ENCODE measurements around the gene PRKG1.
"Not testable (repeated sequence)": the region's sequence is repeated elsewhere in the genome, so short reads cannot be mapped to it uniquely, and the experiment has no call there.

The PRKG1 gene

DNA sequence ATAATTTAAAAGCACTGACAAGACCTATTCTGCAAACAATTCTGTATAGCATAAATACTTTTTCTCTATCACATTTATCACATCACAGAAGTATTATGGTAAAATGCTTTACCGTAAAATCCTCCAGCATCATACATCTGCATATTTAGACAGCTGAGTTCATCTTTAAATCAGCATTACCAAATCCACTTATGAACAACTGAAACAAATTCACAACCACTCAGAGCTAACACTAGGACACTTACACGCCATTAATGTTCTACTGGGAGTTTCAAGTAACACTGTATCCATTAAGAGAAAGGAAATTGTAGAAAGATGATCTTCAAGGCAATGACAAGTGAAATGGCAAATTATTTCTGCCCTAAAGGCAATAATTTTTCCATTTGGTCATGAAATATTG is 1134.1 kb downstream of the PRKG1 start:
- DNase-seq, result no peak

DNA sequence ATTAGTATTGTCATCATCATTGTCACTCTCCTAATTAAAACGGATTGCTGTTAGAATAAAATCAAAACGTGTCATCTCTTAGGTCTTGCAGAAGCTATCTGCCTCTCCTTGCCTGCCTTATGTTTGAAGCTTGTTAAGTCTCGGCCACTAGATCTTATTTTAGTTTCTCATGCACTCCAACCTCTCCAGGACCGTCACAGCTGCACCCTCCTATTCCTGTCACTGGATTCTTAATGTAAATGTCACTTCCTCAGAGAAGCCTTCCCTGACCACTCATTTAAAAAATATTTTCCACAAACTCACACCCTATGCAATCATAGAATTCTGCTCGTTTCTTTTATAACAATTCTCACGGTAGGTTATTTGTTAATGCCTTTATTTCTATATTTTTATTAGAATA is 1135.9 kb downstream of the PRKG1 start:
- DNase-seq, result no peak

DNA sequence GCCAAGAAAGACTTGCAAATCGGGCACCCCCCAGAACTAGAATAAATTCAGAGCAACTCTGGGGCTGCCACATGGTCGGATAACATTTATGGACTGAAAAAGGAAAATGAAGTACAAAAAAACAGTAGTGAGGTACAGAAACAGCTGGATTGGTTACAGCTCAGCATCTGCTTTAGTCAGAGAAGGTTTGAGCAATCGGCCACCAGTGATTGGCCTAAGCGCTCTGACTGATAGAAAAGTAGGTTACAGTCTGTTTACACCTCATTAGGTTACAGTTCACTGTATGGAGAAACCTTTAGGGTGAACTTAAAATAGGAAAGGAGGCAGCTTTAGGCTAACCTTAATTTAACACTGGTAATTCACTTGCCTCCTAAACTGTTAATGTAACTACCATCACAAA is 1137.8 kb downstream of the PRKG1 start:
- DNase-seq, result no peak

DNA sequence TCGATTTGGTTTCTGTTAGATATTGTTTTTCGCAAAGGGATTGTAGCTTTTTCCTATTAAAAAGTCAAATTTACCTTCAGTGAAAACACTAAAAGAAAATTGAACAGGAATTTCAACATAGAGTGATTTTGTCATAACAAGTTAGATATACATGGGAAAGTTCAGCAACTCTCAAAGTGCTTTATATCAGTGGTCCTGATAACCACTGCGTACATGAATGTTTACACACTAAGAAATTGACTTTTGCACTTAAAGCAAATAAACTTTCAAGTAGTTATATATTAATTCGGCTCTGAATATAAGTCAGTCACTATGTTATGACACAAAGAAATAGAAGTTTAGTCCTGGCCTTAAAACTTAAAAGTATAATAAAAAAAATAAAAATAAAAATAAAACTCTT is 1138.5 kb downstream of the PRKG1 start:
- DNase-seq, result no peak

DNA sequence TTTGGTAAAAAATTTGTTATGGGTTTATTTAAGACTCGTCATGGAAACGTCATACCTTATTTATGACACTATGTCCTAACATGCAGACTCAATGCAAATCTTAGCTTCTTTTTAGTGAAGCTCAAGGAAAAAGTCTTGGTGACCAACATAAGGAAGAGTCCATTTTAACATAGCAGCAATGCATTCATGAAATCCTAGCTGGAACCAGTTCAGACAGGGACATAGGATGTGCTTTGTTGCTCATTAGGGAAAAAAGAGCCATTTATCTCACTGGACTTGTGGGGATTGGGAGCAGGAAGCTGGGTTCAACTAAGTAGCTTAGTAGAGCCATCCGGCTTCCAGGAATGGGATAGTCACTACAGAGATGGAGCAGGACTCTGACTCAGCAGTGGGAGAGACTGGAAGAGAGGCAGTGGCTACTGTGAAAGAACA is 1139.0 kb downstream of the PRKG1 start:
- no peak for DNase-seq

DNA sequence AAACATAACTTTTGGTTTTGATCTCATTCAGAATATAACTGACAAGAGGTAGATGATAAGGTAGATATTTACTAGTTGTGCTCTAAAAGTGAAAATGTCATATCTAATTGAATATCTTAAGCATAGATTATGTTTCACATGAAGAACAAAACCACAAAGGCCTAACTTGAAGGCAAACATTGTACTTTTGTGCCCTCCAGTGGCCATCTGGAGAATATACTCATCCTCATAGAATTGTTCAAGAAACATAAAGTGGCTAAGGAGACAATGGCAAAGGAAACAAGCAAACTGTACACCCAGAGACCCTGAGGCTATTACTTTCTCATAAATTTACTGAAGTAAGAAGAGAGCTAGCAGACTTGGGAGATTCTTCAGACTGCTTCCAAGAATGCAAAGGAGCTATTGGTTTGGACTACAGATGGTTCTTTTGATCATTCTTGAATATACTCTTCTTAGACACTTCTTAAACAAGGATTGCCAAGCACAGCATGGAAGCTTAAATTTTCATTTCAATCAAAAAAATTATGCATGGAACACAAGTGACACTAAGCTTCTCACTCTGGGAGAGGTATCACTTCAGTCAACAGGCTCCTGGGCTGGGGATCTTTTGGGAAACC is 1141.6 kb downstream of the PRKG1 start:
- DNase-seq, result peak; percentile 42

DNA sequence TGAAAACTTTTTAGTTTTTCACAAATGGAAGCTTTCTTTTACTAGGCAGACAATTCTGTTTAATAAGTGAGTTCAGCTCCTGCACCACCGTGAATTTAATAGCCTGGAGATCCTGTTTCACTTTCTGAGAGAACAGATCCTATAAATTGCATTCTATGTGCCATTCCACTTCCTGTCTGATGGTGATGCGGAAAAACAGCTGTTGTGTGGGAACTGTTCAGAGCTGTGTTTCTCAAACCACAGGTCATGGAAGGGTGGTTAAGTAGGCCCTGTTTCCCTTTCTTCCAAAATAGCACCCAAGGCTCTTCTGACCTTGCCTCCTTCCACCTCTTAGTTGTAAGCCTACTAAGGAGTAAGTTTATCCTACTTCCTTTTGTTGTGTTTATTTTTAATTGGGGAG is 1142.6 kb downstream of the PRKG1 start:
- no peak for DNase-seq

DNA sequence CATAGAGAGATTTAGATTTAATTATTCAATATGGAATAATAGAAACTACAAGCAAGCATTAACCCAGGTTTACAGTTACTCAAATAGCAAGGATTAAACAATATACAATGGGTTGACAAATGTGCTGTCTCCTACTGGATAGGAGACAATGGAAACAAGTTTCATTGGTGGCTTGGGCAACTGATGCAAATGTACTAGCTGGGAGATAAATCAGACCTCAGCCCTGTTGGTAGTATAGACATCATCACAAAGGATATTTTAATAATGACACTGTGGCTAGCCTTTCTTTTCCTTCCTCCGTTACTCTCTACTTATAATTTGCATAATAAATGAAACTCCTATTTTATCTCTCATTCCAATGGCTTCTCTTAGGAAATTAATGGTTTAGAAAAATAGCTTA is 1143.2 kb downstream of the PRKG1 start:
- no peak for DNase-seq

DNA sequence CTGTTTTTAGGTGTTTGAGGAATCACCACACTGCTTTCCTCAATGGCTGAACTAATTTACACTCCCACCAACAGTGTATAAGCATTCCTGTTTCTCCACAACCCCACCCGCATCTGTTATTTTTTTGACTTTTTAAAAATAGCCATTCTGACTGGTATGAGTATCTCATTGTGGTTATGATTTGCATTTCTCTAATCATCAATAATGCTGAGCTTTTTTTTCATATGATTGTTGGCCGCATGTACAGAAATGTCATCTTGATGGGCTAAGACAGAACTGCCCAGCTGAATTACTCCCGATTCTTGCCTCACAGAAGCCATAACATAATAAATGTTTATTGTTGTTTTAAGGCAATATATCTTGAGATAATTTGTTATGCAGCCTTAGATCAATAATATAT is 1146.7 kb downstream of the PRKG1 start:
- no peak for DNase-seq

DNA sequence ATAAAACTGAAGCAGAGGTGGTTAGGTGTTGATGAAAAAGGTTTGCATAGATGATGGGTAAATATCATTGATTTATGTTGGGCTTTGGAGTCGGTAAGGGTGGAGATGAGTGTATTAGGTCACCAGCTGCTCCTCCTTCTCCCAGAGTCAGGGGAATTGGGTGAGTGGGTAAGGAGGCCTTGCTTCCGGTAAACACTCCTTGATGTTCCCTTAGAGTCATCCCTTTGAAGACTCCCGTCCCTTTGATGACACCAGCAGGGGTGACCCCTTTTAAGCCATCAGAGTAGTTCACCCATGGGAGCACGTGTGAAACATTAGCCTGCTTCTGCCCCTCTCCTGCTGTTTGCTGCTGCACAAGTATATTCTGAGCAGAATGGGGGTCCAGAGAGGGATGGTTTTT is 1147.6 kb downstream of the PRKG1 start:
- DNase-seq, result no peak

DNA sequence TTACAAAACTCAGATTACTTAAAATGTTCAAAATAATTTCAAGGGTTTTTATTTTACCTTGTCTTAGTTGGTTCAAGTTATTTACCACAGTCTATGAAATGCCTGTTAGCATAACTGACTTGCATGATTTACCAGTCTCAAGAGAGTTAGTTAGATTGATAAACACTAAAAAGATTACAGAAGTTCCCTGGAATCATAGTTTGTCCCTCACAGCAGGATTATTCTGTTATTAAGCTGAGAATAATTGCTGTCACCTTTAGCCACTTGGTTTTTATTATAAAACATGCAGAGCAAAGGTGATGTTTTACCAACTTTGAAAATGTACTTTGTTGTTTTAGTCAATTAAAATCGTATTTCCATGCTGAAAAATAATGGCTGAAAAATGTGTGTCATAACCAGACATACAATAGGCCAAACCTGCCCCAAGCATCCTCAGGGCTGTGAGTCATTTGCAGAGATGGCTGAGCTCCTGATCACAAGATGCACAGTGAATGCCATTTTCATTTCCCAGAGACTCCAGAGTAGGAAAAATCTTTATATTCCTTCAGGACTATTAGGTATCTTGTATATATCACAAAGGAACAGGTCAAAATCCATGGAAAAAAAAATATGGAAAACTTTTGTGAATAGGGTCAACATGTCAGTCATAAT is 1152.0 kb downstream of the PRKG1 start:
- DNase-seq, result peak; percentile 12

DNA sequence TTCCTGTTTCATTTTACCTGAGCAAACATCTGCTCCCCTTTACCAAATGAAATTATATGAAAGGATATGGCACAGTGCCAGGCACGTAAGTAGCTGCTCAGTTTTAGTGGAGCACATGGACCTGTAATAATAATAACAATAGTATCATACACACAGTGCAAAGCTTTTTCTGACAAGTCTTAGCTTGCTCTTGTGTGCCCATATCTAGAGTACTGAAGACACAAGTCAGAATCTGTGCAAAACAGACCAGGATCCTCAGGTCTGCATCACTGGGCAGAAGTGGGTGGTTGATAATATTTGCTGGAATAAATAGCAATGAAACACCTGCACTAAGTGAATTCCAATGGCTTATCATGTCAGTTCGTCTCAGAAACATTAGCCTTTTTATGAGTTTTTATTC is 1154.3 kb downstream of the PRKG1 start:
- DNase-seq, result no peak

DNA sequence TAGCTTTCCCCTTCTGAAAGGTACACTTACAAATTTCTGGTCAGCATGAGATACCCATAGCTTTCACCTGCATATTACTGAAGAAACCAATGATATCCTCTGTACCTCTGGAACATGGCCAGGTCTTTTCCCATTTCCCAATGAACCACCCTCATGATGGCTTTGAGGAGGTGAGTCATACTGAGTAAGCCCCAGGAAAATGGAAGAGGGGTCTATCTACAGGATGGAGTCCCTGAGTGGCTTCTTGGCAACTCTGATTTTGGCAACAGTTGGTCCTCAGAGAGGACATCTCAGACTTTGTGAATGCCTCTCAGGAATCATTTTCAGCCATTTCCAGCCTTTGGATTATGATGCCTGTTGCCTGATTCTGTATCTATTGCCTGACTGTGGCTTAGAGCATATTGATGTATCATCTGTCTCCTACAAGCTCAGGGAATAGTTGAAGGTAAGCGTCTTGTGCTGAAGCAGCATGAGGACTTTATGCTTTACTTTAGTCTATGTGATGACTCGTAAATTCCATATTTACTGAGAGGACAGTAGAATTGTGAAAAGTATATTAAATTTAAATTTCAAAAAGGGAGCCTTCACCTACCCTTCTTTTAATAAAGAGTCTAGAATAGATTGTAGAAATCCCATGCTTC is 1155.1 kb downstream of the PRKG1 start:
- no peak for DNase-seq

DNA sequence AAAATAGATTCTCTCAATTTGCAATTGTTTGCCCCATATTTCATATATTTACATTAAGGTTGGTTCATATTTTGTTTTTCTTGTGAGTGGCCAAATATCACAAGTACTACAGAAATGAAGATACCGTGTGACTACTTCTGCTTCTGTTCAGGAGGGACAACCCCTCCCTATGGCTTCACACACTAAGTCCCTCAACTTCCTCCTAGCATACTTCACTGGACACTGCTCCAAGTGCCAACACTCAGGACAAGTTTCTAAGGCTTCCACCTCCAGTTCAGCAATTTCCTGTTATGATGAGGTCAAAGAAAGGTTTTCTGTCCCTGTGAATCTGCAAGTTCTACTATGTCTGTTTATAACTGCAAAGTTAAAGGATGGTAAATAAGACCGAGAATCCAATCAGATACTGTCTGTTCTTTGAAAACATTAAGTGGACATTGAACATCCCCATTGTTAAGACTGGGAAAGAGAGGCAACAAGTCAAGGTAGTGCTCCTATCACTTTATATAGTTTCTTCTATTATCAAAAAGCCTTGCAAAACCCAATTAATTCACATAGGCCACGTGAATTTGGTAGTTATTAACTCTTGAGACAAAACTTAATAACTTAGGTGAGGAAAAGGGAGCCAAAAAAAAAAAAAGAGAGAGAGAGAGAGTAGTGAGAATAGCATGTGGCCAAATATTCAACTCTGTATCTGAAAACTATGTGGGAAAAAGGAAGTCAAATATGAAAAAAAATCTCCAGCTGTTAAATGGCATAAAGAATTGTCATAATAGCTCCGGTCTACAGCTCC is 1158.5 kb downstream of the PRKG1 start:
- no peak for DNase-seq

DNA sequence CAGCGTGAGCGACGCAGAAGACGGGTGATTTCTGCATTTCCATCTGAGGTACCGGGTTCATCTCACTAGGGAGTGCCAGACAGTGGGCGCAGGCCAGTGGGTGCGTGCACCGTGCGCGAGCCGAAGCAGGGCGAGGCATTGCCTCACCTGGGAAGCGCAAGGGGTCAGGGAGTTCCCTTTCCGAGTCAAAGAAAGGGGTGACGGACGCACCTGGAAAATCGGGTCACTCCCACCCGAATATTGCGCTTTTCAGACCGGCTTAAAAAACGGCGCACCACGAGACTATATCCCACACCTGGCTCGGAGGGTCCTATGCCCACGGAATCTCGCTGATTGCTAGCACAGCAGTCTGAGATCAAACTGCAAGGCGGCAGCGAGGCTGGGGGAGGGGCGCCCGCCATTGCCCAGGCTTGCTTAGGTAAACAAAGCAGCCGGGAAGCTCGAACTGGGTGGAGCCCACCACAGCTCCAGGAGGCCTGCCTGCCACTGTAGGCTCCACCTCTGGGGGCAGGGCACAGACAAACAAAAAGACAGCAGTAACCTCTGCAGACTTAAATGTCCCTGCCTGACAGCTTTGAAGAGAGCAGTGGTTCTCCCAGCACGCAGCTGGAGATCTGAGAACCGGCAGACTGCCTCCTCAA is 1159.2 kb downstream of the PRKG1 start:
- DNase-seq, result not testable (repeated sequence)

DNA sequence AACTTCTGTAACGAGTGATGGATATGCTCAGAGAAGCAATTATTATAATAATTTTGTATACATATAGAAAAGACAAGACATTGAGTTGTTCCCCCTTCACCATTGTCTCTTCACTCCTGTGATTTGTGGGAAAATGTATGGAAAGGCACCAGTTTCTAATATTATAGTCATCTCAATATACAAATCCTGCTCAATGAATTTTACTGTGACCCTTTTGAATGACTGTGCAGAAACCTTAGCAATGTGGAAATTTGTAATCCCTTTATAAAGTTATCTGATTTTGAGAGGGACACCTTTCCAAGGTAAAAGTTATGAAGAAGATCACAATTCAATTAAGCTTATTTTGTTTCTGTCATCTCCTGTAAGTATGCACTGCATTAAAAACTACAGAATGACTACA is 1165.5 kb downstream of the PRKG1 start:
- DNase-seq, result no peak

DNA sequence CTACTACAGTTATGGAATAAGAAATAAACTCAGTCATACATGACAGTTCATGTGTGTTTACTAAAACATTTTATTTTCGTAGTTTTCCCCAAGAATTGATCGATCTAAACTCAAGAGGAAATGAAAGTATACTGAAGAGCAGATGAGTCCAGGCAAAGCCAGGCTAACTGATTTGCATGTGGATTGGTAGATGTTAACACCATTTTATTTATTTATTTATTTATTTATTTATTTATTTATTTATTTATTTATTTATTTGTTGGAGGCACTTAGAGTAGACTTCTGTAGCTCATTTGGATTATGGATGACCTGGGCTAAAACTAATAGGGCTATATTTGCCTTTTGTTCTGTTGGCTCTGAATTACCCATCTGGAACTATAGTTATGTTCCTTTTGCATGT is 1171.3 kb downstream of the PRKG1 start:
- no peak for DNase-seq

DNA sequence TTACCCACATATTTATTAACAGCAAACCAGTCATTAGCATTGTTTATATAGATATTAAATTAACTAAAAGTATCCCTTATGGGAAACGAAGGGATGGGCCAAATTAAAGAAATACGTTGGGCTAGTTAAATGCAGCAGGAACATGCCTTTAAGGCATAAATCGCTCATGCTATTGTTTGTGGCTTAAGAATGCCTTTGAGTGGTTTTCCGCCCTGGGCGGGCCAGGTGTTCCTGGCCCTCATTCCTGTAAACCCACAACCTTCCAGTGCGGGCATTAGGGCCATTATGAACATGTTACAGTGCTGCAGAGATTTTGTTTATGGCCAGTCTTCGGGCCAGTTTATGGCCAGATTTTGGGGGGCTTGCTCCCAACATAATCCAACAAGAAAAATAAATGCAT is 1173.6 kb downstream of the PRKG1 start:
- DNase-seq, result not testable (repeated sequence)

DNA sequence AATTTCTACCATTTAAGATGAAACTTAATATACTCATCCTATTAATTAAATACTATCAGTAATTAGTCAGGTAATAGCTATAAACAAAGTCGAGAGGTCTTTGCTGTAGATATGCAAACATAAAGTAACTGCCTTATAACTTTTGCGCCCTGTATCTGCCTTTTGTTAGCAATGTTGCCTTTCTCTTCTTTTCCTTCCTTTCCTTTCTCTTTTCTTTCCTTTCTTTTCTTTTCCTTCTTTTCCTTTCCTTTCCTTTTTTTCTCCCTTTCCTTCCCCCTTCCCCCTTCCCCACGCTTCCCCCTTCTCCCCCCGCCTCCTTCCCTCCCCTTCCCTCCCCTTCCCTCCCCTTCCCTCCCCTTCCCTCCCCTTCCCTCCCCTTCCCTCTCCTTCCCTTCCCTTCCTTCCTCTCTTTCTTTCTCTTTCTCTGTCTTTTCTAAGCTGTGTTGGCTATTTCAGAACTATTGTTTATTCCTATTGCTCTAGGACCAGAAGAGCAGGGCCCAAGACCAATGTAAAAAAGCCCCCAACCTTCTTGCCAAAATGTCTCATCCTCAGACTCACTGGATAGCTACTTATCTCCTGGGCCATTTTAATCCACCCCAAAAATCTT is 1174.5 kb downstream of the PRKG1 start:
- DNase-seq, result no peak

DNA sequence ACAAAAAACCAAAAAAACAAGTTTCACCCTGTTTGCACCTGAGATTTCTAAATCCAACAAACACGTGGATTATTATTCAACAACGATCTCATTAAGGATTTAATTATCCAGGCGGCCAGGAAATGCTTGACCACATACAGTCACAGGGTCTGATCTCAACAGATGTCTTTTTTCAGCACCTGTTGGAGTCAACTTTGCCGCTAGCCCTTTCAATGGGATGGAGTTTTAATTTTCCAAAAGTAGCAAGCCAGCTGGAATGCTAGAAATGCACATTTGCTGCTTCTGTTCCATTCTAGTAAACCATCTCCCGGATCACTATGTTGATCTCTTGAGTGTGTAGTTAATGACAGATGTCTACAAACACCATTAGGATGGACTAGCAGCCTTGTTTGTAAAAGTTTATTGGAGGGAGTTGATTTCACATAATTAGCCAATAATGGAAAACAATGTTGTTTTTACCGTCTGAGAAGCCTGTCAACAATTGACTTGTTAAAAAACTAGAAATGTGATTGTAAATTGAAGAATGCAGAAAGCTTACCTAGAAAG is 1175.6 kb downstream of the PRKG1 start:
- DNase-seq, result no peak

DNA sequence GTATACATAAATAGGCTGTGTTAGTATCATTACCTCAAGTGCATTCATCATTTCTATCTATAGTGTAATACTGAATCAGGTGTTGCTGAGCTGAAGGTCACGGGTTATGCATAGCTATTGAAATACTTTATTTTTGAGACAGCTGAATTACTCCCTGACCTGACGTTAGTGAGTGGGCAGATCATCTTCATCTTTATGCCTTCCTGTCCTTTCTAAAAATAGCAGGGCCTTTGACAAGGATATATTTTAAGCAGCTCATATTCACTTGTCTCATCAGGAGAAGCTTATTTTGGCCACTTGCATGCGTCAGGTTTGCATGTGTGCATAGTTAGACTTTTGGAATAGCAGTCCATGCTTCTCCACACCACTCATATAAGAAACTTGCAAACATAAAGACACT is 1176.2 kb downstream of the PRKG1 start:
- no peak for DNase-seq

DNA sequence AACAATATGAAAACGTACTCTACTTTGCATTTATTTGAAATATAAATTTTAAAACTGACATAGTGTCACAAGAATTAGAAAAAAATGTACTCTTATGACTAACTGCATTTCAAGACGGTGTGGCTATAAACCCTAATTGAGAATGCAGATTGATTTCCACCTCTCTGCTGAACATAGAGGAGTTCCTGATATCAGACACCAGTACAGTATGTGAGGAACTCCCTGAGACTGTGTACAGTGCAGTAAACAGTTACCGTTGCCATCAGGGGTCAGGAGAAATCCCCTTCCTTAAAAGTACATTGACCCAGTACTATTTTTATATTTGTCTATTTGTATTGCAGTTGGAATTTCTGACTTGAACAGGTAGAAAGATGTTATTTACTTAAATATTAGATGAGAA is 1178.0 kb downstream of the PRKG1 start:
- DNase-seq, result no peak
